GM12878 (cell line): ENCODE results near the gene MAP2K1. TPM values are rescaled to one million over a fixed set of nuclear protein-coding genes. Genes with fewer than 3 reads are reported as not detected.
A peak's percentile ranks its signal among the peaks of the same experiment; 100 is the strongest.

Source experiments
- ATAC-seq: fragments of 200-7000 bp; cut with Tn5 transposase; 3 replicates; pipeline ENCODE4 v1.9.1; 2020; ENCODE audit warnings: mild to moderate bottlenecking, moderate library complexity
- BruUV-seq: library from RNA; stranded (reverse); fragments of 400-500 nt; replicated peaks from 2 replicates; lab custom pipeline; 2021; lab: Mats Ljungman, UMichigan
- CTCF ChIA-PET: fragments of 300-600 bp; sonication (Branson Sonifier 250); formaldehyde crosslinking; extraction: SDS; loops from one replicate; lab custom pipeline; 2021; ENCODE audit warnings: inconsistent platforms; lab: Yijun Ruan, JAX
- POLR2A ChIA-PET: fragments of 350-600 bp; formaldehyde crosslinking; extraction: SDS; loops from one replicate; lab custom pipeline; 2021; ENCODE audit warnings: inconsistent platforms; lab: Charles Lee
- RAD21 ChIA-PET: fragments of 300-600 bp; sonication (Branson Sonifier 250); formaldehyde crosslinking; loops from one replicate; lab custom pipeline; 2023; ENCODE audit warnings: antibody characterized with exemption; ENCODE audit not compliant: unreplicated experiment; lab: Charles Lee
- SMC1A ChIA-PET: fragments of 300-600 bp; sonication (Branson Sonifier 250); formaldehyde crosslinking; loops from one replicate; lab custom pipeline; 2023; ENCODE audit not compliant: unreplicated experiment, uncharacterized antibody; lab: Charles Lee
- DNase-seq: peaks from one replicate; pipeline ENCODE4 v3.0.0-alpha.2; 2011; ENCODE audit warnings: low read depth, low spot score
- FAIRE-seq: peaks from 3 replicates; lab custom pipeline; 2011; peaks lifted over from hg19 to GRCh38; lab: Jason Lieb, UNC
- H2AFZ ChIP-seq: 2 replicates; pipeline ENCODE4 v1.6.0; 2011; ENCODE audit warnings: low read depth, low read length, control low read depth; ENCODE audit not compliant: control insufficient read depth
- H3K27ac ChIP-seq: 2 replicates; pipeline ENCODE4 v1.5.1; 2011; ENCODE audit warnings: control low read depth; ENCODE audit not compliant: control insufficient read depth, insufficient read depth
- H3K27me3 ChIP-seq, 2 experiments: replicated peaks in 1 of 2; 2 replicates each; pipeline versions ENCODE4 v1.6.0 to v1.6.1; 2011; ENCODE audit warnings: low read length in 1 of 2; ENCODE audit not compliant: control insufficient read depth in 2 of 2, insufficient read depth in 2 of 2
- H3K36me3 ChIP-seq, 2 experiments: 2 replicates each; pipeline ENCODE4 v1.5.1; 2011; ENCODE audit warnings: low read length in 1 of 2; ENCODE audit not compliant: control insufficient read depth in 2 of 2, insufficient read depth in 2 of 2
- H3K4me1 ChIP-seq: 2 replicates; pipeline ENCODE4 v1.6.1; 2011; ENCODE audit warnings: mild to moderate bottlenecking, low read length, moderate library complexity, mixed read lengths; ENCODE audit not compliant: control insufficient read depth, insufficient read depth
- H3K4me2 ChIP-seq: 2 replicates; pipeline ENCODE4 v1.6.0; 2011; ENCODE audit warnings: control low read depth; ENCODE audit not compliant: control insufficient read depth, insufficient read depth
- H3K4me3 ChIP-seq: fragments of 200-600 bp; sonication (generic); 2 replicates; pipeline ENCODE4 v1.5.1; 2016
- H3K79me2 ChIP-seq: 2 replicates; pipeline ENCODE4 v1.6.0; 2011; ENCODE audit warnings: low read length; ENCODE audit not compliant: control insufficient read depth, insufficient read depth
- H3K9ac ChIP-seq: 2 replicates; pipeline ENCODE4 v1.8.0; 2011; ENCODE audit warnings: low read length, control low read depth, mixed read lengths; ENCODE audit not compliant: control insufficient read depth, insufficient read depth
- H3K9me3 ChIP-seq: replicated peaks from 3 replicates; pipeline ENCODE4 v1.5.1; 2011; ENCODE audit warnings: mild to moderate bottlenecking, low read length; ENCODE audit not compliant: control insufficient read depth, insufficient read depth
- H4K20me1 ChIP-seq: 2 replicates; pipeline ENCODE4 v1.6.0; 2011; ENCODE audit not compliant: control insufficient read depth, insufficient read depth
- ATF7 ChIP-seq: fragments of 450-650 bp; IDR thresholded peaks from 2 replicates; pipeline ENCODE4 v1.6.1; 2016; ENCODE audit warnings: low read depth, mild to moderate bottlenecking
- BMI1 ChIP-seq: fragments of 450-650 bp; IDR thresholded peaks from 2 replicates; pipeline ENCODE4 v1.6.1; 2016; ENCODE audit warnings: mild to moderate bottlenecking, moderate library complexity, borderline replicate concordance
- CBX3 ChIP-seq: fragments of 200-600 bp; sonication (generic); IDR thresholded peaks from 2 replicates; pipeline ENCODE4 v1.6.1; 2016; ENCODE audit warnings: low read depth, borderline replicate concordance
- FOS ChIP-seq: IDR thresholded peaks from 3 replicates; pipeline ENCODE4 v1.6.1; 2011; ENCODE audit warnings: borderline replicate concordance; ENCODE audit not compliant: insufficient read length; ENCODE audit errors: extremely low read depth
- FOXM1 ChIP-seq: IDR thresholded peaks from 2 replicates; pipeline ENCODE4 v1.6.1; 2012; ENCODE audit warnings: low read depth, mild to moderate bottlenecking, inconsistent platforms, low read length, moderate library complexity
- JUNB ChIP-seq: IDR thresholded peaks from 2 replicates; pipeline ENCODE4 v1.6.1; 2016; ENCODE audit warnings: antibody characterized with exemption, mild to moderate bottlenecking
- JUND ChIP-seq: IDR thresholded peaks from 2 replicates; pipeline ENCODE4 v1.6.1; 2012; ENCODE audit warnings: low read depth, mild to moderate bottlenecking, low read length, improper control_type of control experiment, moderate library complexity
- MEF2A ChIP-seq: IDR thresholded peaks from 2 replicates; pipeline ENCODE4 v1.6.1; 2011; ENCODE audit warnings: low read depth, mild to moderate bottlenecking, low read length, moderate library complexity; ENCODE audit not compliant: insufficient read depth
- NBN ChIP-seq: fragments of 450-650 bp; IDR thresholded peaks from 2 replicates; pipeline ENCODE4 v1.6.1; 2016
- RBBP5 ChIP-seq: fragments of 200-600 bp; sonication (generic); conservative IDR thresholded peaks from 2 replicates; pipeline ENCODE4 v1.6.1; 2016
- RFX5 ChIP-seq: IDR thresholded peaks from 2 replicates; pipeline ENCODE4 v1.6.1; 2011; ENCODE audit warnings: low read depth, low read length, improper control_type of control experiment
- SMC3 ChIP-seq: IDR thresholded peaks from 2 replicates; pipeline ENCODE4 v1.6.1; 2011; ENCODE audit warnings: low read length, improper control_type of control experiment, borderline replicate concordance
- SPI1 ChIP-seq: IDR thresholded peaks from 2 replicates; pipeline ENCODE4 v1.6.1; 2011; ENCODE audit warnings: low read depth, mild to moderate bottlenecking, low read length, moderate library complexity, borderline replicate concordance; ENCODE audit not compliant: insufficient read depth
- TCF12 ChIP-seq: IDR thresholded peaks from 2 replicates; pipeline ENCODE4 v1.6.1; 2011; ENCODE audit warnings: low read depth, mild to moderate bottlenecking, low read length
- ZNF274 ChIP-seq: IDR thresholded peaks from one replicate; pipeline ENCODE4 v1.8.0; 2011; ENCODE audit not compliant: insufficient read length, insufficient read depth
- ZNF384 ChIP-seq: IDR thresholded peaks from 2 replicates; pipeline ENCODE4 v1.6.1; 2012; ENCODE audit warnings: low read depth, mild to moderate bottlenecking, low read length, improper control_type of control experiment, borderline replicate concordance
- WGBS: methylation state at CpG from one replicate; pipeline ENCODE4 v1.1.6; 2016; ENCODE audit warnings: low lambda C conversion rate; ENCODE audit not compliant: insufficient replicate concordance, insufficient coverage; ENCODE audit errors: missing lambda C conversion rate; 5-methylcytosine and 5-hydroxymethylcytosine counted together
- in situ Hi-C: fragments of 300-500 bp; cut with MboI; formaldehyde crosslinking; loops from 9 replicates; pipeline ENCODE4 v1.14.3; 2018; ENCODE audit warnings: mixed read lengths
- intact Hi-C: fragments of 100-400 bp; cut with micrococcal nuclease; formaldehyde crosslinking; loops from one replicate; pipeline ENCODE4 v1.14.2; 2022; ENCODE audit not compliant: unreplicated experiment
- polyA plus RNA-seq, 11 experiments: library from polyadenylated mRNA; depleted of rRNA in 4 of 11; unstranded in 6 of 11; stranded (reverse) in 5 of 11; fragments of >200 nt; fragmentation: Nextera tagmentation in 4 of 11; fragmentation: Illumina TruSeq in 1 of 11; extraction: Ambion mirVana in 4 of 11; extraction: Trizol in 1 of 11; gene quantifications; 1 replicate in 1 of 11; 2 replicates in 10 of 11; pipeline versions ENCODE4 v1.2.1 to v1.2.3, GENCODE V29; 2011 to 2016; ENCODE audit warnings: inconsistent platforms in 2 of 11, missing spikeins in 2 of 11, low read depth in 1 of 11
- total RNA-seq, 4 experiments: library from RNA; depleted of rRNA in 3 of 4; stranded (reverse); fragments of >200 nt in 3 of 4; fragmentation: Illumina TruSeq in 1 of 4; extraction: Trizol in 1 of 4; gene quantifications; 2 replicates each; pipeline versions ENCODE4 v1.2.1 to v1.2.3, GENCODE V29; 2013 to 2021
- TF ChIP-seq, protein P1 (sequence below): fragments of 450-650 bp; IDR thresholded peaks from 2 replicates; pipeline ENCODE4 v1.6.1; 2017; ENCODE audit warnings: mild to moderate bottlenecking, low read depth, inconsistent platforms; ENCODE audit not compliant: poor library complexity, severe bottlenecking
- TF ChIP-seq, protein P2 (sequence below): fragments of 450-650 bp; IDR thresholded peaks from 2 replicates; pipeline ENCODE4 v1.6.1; 2018; ENCODE audit warnings: mild to moderate bottlenecking, low read depth, moderate library complexity; ENCODE audit not compliant: partially characterized antibody

The MAP2K1 gene
- total and polyA plus RNA-seq, 10 of the 15 experiments (the other 5 are each of a cell fraction or from before 2014, with no cell fraction given) = 11.2 to 112 (median 56.6) TPM

DNA sequence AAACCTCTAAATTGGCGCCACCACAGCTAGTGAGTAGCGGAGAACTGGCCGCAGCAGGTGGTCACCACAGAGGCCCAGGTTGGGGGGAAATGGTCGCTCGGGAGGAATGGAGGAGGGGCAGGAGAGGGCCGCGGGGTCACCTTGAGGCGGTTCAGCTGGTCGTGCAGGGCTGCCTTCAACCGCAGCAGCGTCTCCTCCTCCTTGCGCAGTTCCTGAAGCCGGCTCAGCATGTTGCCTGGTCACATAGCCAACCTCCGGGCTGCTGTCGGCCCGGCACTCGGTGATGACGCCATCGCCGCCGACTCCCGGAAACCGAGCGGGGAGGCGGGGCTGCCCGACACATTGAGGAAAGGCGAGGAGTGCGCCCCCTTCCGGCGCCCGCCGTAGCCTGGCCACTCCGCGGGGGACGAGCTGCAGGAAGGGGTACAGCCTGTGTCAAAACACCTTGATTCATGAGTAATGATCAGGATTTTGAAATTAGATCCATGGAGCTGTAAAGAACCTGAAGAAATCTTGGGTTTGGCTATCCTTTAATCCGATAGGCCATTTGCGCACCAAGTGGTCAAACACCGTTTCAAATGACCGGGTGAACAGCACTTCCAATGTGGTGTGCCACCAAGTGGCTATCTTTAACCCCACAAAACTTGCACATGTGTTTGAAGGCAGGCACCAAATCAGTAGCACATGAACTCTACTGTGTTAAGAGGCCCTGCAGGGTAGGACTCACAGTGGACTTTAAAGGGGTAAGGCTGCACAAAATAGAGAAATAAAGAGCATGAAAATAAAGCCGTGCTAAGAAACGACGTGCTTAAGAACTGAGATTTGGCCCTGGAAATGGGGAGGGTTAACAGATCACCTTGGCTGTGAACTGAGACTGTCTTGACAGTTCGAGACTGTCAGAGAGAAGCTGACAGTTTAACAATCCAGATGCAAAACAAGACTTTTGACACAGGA is 111.1 kb downstream of the MAP2K1 start, which contains the start of gene SNAPC5:
Gene SNAPC5, minus strand, starts transcription at position 261 of the 954 bp plus-strand sequence. Its CDS starts 31 bp downstream, at position 230.
- ATAC-seq (peak; percentile 90), FAIRE-seq (no peak), DNase-seq (peak; percentile 72)
- WGBS = 7% methylated on average over 42 of the region's 43 CpGs
- Histone ChIP-seq H3K36me3 (peaks cover 7 to 37% of the 10 kb centered on the region in 2 experiments), H3K9me3 (no peaks in the 10 kb centered on the region), H2AFZ (peak within 1 kb of the TSS; percentile 61), H3K79me2 (peaks cover 42% of the 10 kb centered on the region), H3K4me2 (peak within 1 kb of the TSS; percentile 85), H3K9ac (peak within 1 kb of the TSS; percentile 85), H3K4me1 (peaks cover 4% of the 10 kb centered on the region; the same call in 1 of the 2 replicates), H4K20me1 (peaks cover 3% of the 10 kb centered on the region; the same call in 1 of the 2 replicates), H3K4me3 (peak within 1 kb of the TSS; percentile 87), H3K27me3 (no peaks in the 10 kb centered on the region), H3K27ac (peak within 1 kb of the TSS; percentile 80)
- POLR2A ChIA-PET = interaction anchor here (0.5 to 4.0 kb wide), 6 partner anchors 9 to 710 kb away, joined by 3 to 26 read pairs (median 6); partner anchors contain the start of gene MAP2K1
- CTCF ChIA-PET = interaction anchor here (0.5 to 5.2 kb wide), 48 partner anchors 10 to 577 kb away, joined by 3 to 103 read pairs (median 5); partner anchors contain the start of genes DIS3L, MAP2K1, MEGF11 and TIPIN
- in situ Hi-C loops = no loop called here
- intact Hi-C loops = loop anchor here (1.0 to 5.0 kb wide), 4 partner anchors 107 to 205 kb away; partner anchors contain the start of genes DIS3L, MAP2K1 and TIPIN
- SMC1A ChIA-PET = interaction anchor here (0.6 to 6.2 kb wide), 24 partner anchors 23 to 581 kb away, joined by 3 to 51 read pairs (median 5); partner anchors contain the start of gene MAP2K1
- no TSS peak for BruUV-seq
- RAD21 ChIA-PET = interaction anchor here (0.7 to 3.2 kb wide), 23 partner anchors 10 to 1714 kb away, joined by 3 to 65 read pairs (median 3); partner anchors contain the start of genes DIS3L and MAP2K1
- TF ChIP-seq, protein P1, sequence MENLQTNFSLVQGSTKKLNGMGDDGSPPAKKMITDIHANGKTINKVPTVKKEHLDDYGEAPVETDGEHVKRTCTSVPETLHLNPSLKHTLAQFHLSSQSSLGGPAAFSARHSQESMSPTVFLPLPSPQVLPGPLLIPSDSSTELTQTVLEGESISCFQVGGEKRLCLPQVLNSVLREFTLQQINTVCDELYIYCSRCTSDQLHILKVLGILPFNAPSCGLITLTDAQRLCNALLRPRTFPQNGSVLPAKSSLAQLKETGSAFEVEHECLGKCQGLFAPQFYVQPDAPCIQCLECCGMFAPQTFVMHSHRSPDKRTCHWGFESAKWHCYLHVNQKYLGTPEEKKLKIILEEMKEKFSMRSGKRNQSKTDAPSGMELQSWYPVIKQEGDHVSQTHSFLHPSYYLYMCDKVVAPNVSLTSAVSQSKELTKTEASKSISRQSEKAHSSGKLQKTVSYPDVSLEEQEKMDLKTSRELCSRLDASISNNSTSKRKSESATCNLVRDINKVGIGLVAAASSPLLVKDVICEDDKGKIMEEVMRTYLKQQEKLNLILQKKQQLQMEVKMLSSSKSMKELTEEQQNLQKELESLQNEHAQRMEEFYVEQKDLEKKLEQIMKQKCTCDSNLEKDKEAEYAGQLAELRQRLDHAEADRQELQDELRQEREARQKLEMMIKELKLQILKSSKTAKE = peak; percentile 56
- TF ChIP-seq MEF2A (peak; percentile 58), TCF12 (peak; percentile 33; the same call in 1 of the 2 replicates), BMI1 (no peak; the same call in 1 of the 2 replicates), RFX5 (no peak), SMC3 (peak; percentile 44), JUND (no peak), ZNF274 (no peak), FOXM1 (peak; percentile 34; the same call in 1 of the 2 replicates), ZNF384 (no peak), FOS (no peak), RBBP5 (no peak), JUNB (no peak), NBN (peak; percentile 86), ATF7 (peak; percentile 83), SPI1 (no peak), CBX3 (no peak)
- TF ChIP-seq, protein P2, sequence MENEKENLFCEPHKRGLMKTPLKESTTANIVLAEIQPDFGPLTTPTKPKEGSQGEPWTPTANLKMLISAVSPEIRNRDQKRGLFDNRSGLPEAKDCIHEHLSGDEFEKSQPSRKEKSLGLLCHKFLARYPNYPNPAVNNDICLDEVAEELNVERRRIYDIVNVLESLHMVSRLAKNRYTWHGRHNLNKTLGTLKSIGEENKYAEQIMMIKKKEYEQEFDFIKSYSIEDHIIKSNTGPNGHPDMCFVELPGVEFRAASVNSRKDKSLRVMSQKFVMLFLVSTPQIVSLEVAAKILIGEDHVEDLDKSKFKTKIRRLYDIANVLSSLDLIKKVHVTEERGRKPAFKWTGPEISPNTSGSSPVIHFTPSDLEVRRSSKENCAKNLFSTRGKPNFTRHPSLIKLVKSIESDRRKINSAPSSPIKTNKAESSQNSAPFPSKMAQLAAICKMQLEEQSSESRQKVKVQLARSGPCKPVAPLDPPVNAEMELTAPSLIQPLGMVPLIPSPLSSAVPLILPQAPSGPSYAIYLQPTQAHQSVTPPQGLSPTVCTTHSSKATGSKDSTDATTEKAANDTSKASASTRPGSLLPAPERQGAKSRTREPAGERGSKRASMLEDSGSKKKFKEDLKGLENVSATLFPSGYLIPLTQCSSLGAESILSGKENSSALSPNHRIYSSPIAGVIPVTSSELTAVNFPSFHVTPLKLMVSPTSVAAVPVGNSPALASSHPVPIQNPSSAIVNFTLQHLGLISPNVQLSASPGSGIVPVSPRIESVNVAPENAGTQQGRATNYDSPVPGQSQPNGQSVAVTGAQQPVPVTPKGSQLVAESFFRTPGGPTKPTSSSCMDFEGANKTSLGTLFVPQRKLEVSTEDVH = peak; percentile 76
